Measurements from ENCODE around the gene FBXO3. TPM values are rescaled to one million over a fixed set of nuclear protein-coding genes. Genes with fewer than 3 reads are reported as not detected.

The FBXO3 gene
- total RNA-seq, 2 donors from 2014 or later = 12.8 to 15.0 TPM

- Histone ChIP-seq H3K27me3 (ENCODE audit: control insufficient read depth, insufficient read depth, low read length, poor library complexity, severe bottlenecking) (peaks cover 35% of the 10 kb centered on the region), H3K4me1 (ENCODE audit: control insufficient read depth, insufficient read depth, low read length) (no peaks in the 10 kb centered on the region), H3K36me3 (ENCODE audit: control insufficient read depth, insufficient read depth, low read length) (peaks cover 4% of the 10 kb centered on the region), H3K4me3 (ENCODE audit: low read length) (peak overlapping the region; percentile 93), H3K27ac (ENCODE audit: low read depth, low read length) (no peak overlapping the region), H3K9ac (ENCODE audit: extremely low read depth, low read length, poor library complexity, severe bottlenecking) (no peak overlapping the region), H3K9me3 (ENCODE audit: control insufficient read depth, low read length) (no peaks in the 10 kb centered on the region)
- no peak for DNase-seq
- Mint-ChIP-seq H3K27me3 (ENCODE audit: insufficient read depth) (peaks cover 37% of the 10 kb centered on the region), H3K27ac (no peak overlapping the region), H3K9me3 (no peaks in the 10 kb centered on the region), H3K4me1 (peaks cover 7% of the 10 kb centered on the region), H3K4me3 (peak overlapping the region; percentile 84), H3K36me3 (ENCODE audit: low read depth) (peaks cover 4% of the 10 kb centered on the region)
- WGBS, 2 experiments (ENCODE audit: insufficient coverage in 1 of 2, insufficient read length in 1 of 2) = 89 to 100% methylated on average over 1 of the region's 1 CpG
- no peak for TF ChIP-seq CTCF (conservative IDR thresholded peaks at IDR 0.05)
Measured at GRCh38 chr11:33772870-33773269, 1.4 kb downstream of the FBXO3 start.

GRCh38 chr11:33772300-33772699 is 2.0 kb downstream of the FBXO3 start:
- 94% methylated on average over 4 of the region's 4 CpGs for WGBS, 2 experiments (ENCODE audit: insufficient coverage in 1 of 2, insufficient read length in 1 of 2)
- TF ChIP-seq CTCF (conservative IDR thresholded peaks at IDR 0.05) = no peak
- H3K9ac ChIP-seq (ENCODE audit: extremely low read depth, low read length, poor library complexity, severe bottlenecking) = no peak overlapping the region
- no peak overlapping the region for H3K27ac Mint-ChIP-seq
- H3K4me3 ChIP-seq (ENCODE audit: low read length) = no peak overlapping the region
- H3K4me1 Mint-ChIP-seq = peaks cover 6% of the 10 kb centered on the region
- no peaks in the 10 kb centered on the region for H3K4me1 ChIP-seq (ENCODE audit: control insufficient read depth, insufficient read depth, low read length)
- no peak overlapping the region for H3K27ac ChIP-seq (ENCODE audit: low read depth, low read length)
- peaks cover 37% of the 10 kb centered on the region for H3K27me3 Mint-ChIP-seq (ENCODE audit: insufficient read depth)
- no peak overlapping the region for H3K4me3 Mint-ChIP-seq
- no peak for DNase-seq
- H3K36me3 Mint-ChIP-seq (ENCODE audit: low read depth) = peaks cover 7% of the 10 kb centered on the region
- no peaks in the 10 kb centered on the region for H3K9me3 ChIP-seq (ENCODE audit: control insufficient read depth, low read length)
- H3K9me3 Mint-ChIP-seq = no peaks in the 10 kb centered on the region
- peaks cover 35% of the 10 kb centered on the region for H3K27me3 ChIP-seq (ENCODE audit: control insufficient read depth, insufficient read depth, low read length, poor library complexity, severe bottlenecking)
- peaks cover 7% of the 10 kb centered on the region for H3K36me3 ChIP-seq (ENCODE audit: control insufficient read depth, insufficient read depth, low read length)

GRCh38 chr11:33770236-33770635 is 4.1 kb downstream of the FBXO3 start:
- no peak overlapping the region for H3K9ac ChIP-seq (ENCODE audit: extremely low read depth, low read length, poor library complexity, severe bottlenecking)
- 90% methylated on average over 1 to 2 of the region's 2 CpGs for WGBS, 2 experiments (ENCODE audit: insufficient coverage in 1 of 2, insufficient read length in 1 of 2)

More at GRCh38 chr11:33770236-33770635, 4.1 kb downstream of the FBXO3 start:
- Mint-ChIP-seq H3K36me3 (ENCODE audit: low read depth) (peaks cover 14% of the 10 kb centered on the region), H3K27me3 (ENCODE audit: insufficient read depth) (peaks cover 22% of the 10 kb centered on the region), H3K9me3 (no peaks in the 10 kb centered on the region), H3K27ac (no peak overlapping the region), H3K4me1 (peaks cover 6% of the 10 kb centered on the region), H3K4me3 (no peak overlapping the region)
- Histone ChIP-seq H3K9me3 (ENCODE audit: control insufficient read depth, low read length) (no peaks in the 10 kb centered on the region), H3K27me3 (ENCODE audit: control insufficient read depth, insufficient read depth, low read length, poor library complexity, severe bottlenecking) (peaks cover 20% of the 10 kb centered on the region), H3K27ac (ENCODE audit: low read depth, low read length) (no peak overlapping the region), H3K4me1 (ENCODE audit: control insufficient read depth, insufficient read depth, low read length) (no peaks in the 10 kb centered on the region), H3K36me3 (ENCODE audit: control insufficient read depth, insufficient read depth, low read length) (peaks cover 9% of the 10 kb centered on the region), H3K4me3 (ENCODE audit: low read length) (no peak overlapping the region)
- DNase-seq = no peak
- no peak for TF ChIP-seq CTCF (conservative IDR thresholded peaks at IDR 0.05)

Measured in endodermal cell (in vitro differentiated cells).